ENCODE data around the gene SPINK8.

SPINK8 gene

GRCh38 chr3:48367201-48367600, 33.7 kb upstream of the SPINK8 start:
- TF ChIP-seq, protein P1, sequence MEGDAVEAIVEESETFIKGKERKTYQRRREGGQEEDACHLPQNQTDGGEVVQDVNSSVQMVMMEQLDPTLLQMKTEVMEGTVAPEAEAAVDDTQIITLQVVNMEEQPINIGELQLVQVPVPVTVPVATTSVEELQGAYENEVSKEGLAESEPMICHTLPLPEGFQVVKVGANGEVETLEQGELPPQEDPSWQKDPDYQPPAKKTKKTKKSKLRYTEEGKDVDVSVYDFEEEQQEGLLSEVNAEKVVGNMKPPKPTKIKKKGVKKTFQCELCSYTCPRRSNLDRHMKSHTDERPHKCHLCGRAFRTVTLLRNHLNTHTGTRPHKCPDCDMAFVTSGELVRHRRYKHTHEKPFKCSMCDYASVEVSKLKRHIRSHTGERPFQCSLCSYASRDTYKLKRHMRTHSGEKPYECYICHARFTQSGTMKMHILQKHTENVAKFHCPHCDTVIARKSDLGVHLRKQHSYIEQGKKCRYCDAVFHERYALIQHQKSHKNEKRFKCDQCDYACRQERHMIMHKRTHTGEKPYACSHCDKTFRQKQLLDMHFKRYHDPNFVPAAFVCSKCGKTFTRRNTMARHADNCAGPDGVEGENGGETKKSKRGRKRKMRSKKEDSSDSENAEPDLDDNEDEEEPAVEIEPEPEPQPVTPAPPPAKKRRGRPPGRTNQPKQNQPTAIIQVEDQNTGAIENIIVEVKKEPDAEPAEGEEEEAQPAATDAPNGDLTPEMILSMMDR (IDR thresholded peaks at IDR 0.05; ENCODE audit: low read depth, low read length) = no peak
- in situ Hi-C loops (cut with HindIII; ENCODE audit: low sequenced_read_pairs) = no loop called here
- DNase-seq (ENCODE audit: low read depth, low spot score) = no peak
- no peak overlapping the region for H3K4me3 ChIP-seq (ENCODE audit: low read depth, low read length)

DNA sequence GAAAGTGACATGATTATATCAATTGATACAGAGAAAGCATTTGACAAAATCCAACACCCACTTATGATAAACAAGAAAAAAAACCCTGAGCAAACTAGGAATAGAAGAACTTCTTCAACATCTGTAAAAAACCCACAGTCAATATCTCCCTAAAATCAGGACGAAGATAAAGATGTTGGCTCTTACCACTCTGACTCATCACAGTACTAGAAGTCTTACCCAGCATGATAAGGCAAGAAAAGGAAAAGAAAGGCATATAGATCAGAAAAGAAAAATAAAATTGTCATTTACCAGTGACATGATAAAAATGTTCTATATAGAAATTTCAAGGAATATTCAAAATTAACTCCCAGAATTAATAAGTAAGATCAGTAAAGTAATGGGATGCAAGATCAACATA, 31.4 kb upstream of the SPINK8 start:
- TF ChIP-seq, protein P1 (IDR thresholded peaks at IDR 0.05; ENCODE audit: low read depth, low read length) = no peak
- no peak for DNase-seq (ENCODE audit: low read depth, low spot score)
- H3K4me3 ChIP-seq (ENCODE audit: low read depth, low read length) = no peak overlapping the region
- in situ Hi-C loops (cut with HindIII; ENCODE audit: low sequenced_read_pairs) = no loop called here

- H3K4me3 ChIP-seq (ENCODE audit: low read depth, low read length) = no peak overlapping the region
- DNase-seq (ENCODE audit: low read depth, low spot score) = no peak
- TF ChIP-seq, protein P1 (IDR thresholded peaks at IDR 0.05; ENCODE audit: low read depth, low read length) = no peak
- in situ Hi-C loops (cut with HindIII; ENCODE audit: low sequenced_read_pairs) = no loop called here
Observed at GRCh38 chr3:48361928-48362327, 28.5 kb upstream of the SPINK8 start.

DNA sequence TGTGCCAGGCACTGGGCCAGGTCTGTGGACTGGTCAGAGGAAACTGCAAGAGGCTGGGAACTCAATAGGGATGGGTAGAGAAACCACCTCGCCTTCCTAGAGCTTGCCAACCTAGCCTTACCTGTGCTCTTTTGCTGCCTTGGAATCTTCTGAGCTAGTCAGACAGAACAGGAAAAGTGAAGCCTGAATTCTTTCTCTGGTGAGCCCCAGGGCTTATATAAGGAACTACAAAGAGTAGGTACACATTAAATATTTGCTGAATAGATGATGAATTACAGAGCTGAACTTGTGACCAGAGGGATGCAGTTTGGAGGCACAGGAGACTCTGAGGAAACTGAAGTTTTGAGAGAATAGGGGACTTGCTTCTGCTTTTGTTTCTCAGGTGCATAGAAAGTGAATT, 23.0 kb upstream of the SPINK8 start:
- no peak for DNase-seq (ENCODE audit: low read depth, low spot score)
- TF ChIP-seq, protein P1 (IDR thresholded peaks at IDR 0.05; ENCODE audit: low read depth, low read length) = no peak
- in situ Hi-C loops (cut with HindIII; ENCODE audit: low sequenced_read_pairs) = no loop called here
- no peak overlapping the region for H3K4me3 ChIP-seq (ENCODE audit: low read depth, low read length)

GRCh38 chr3:48353987-48354386, 20.5 kb upstream of the SPINK8 start:
- no peak overlapping the region for H3K4me3 ChIP-seq (ENCODE audit: low read depth, low read length)
- DNase-seq (ENCODE audit: low read depth, low spot score) = no peak
- in situ Hi-C loops (cut with HindIII; ENCODE audit: low sequenced_read_pairs) = no loop called here
- TF ChIP-seq, protein P1 (IDR thresholded peaks at IDR 0.05; ENCODE audit: low read depth, low read length) = no peak

DNA sequence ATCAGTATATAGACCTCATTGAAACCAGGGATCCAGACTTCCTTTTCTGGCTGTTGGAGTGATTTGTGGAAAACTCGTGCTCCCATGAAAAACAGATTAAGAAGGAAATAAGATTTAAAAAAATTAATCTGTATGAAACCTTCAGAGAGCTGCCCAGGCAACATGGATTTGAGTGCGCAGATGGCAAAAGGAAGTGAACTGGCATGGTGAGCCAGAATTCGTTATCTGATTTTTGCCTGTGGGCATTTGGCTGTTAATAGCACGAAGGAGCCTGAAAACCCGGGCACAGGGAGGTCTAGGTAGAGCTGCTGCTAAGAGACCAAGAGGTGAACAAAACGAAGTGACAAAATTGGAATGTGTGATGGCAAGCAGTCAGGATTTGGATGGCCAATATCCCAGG, 19.1 kb upstream of the SPINK8 start:
- no peak for DNase-seq (ENCODE audit: low read depth, low spot score)
- in situ Hi-C loops (cut with HindIII; ENCODE audit: low sequenced_read_pairs) = no loop called here
- H3K4me3 ChIP-seq (ENCODE audit: low read depth, low read length) = no peak overlapping the region
- TF ChIP-seq, protein P1 (IDR thresholded peaks at IDR 0.05; ENCODE audit: low read depth, low read length) = no peak

GRCh38 chr3:48347500-48347899, 14.0 kb upstream of the SPINK8 start:
- DNase-seq (ENCODE audit: low read depth, low spot score) = no peak
- TF ChIP-seq, protein P1 (IDR thresholded peaks at IDR 0.05; ENCODE audit: low read depth, low read length) = no peak
- no peak overlapping the region for H3K4me3 ChIP-seq (ENCODE audit: low read depth, low read length)
- in situ Hi-C loops (cut with HindIII; ENCODE audit: low sequenced_read_pairs) = no loop called here
